Erythroblast (primary cell): Measurements from ENCODE around the gene CEP85.

Experiments
- DNase-seq, 2 experiments: peaks; one replicate each; lab custom pipeline; 2025; lab: John Stamatoyannopoulos, UW
- GATA1 ChIP-seq: IDR thresholded peaks from 2 replicates; pipeline ENCODE4 v1.6.1; 2011; ENCODE audit warnings: low read depth, mild to moderate bottlenecking, control low read depth, low read length, moderate library complexity
- POLR2A ChIP-seq: IDR thresholded peaks from 2 replicates; pipeline ENCODE4 v1.6.1; 2011; ENCODE audit warnings: mild to moderate bottlenecking, low read length

CEP85 gene

DNA sequence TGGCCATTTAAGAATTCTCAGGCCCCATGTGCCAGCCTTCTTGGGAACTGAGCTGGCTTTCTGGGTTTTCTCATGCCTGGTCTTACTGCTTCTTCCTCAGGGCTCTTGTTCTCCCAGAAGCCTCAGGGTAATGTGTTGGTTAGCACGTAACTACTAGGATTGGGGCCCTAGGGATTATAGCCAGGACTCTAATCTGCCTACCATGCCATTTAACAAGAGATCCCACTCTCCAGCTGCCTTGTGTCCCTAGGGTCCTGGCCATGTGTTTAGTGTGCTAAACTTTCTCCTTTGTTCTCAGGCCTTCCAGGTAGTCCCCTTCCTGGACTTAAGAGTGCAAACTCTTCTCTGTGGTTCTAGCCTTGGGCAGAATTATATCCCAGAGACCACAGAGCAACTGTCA is 43.7 kb downstream of the CEP85 start:
- TF ChIP-seq POLR2A, result no peak
- no peak for TF ChIP-seq GATA1
- DNase-seq, result no peak

- no peak for TF ChIP-seq GATA1
- peak; percentile 22 for TF ChIP-seq POLR2A
- peak in 1 of 2 experiments; percentile 71 for DNase-seq
Measured at GRCh38 chr1:26278303-26278702, 44.3 kb downstream of the CEP85 start.

DNA sequence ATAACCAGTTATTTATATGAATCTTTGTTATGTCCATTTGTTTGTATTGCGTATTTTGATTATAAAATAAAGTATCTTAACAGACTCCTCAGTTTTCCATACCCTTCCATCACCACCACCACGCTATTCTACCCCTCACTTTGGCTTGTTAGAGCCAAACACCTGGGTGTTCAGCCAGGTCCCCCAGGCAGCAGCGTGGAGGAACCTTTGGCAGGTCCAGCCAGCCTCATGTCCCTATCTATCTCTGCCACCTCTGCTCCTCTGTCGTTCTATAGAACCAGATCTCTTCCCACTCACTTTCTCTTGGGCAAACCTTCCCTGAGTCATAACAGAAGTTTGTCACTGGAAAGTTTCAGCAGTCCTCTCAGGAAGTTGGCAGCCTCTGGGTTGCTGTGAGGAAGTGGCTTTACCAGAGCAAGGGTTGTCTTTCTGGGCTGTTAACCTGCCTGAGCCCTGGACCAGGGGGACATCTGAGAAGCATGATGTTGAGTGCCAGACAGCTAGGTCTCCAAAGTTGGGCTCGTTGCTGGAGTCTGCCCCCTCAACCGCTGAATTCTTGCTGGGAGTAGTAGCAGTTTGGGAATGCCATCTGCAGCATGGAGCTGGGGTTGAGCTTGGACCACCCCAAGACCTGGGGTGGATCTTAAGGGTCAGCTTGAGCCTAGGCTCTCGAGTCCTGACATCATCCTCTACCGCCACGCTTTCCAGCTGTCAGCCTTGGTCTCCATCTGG is 44.9 kb downstream of the CEP85 start:
- TF ChIP-seq GATA1 (no peak), POLR2A (no peak)
- peak in 1 of 2 experiments; percentile 56 for DNase-seq

DNA sequence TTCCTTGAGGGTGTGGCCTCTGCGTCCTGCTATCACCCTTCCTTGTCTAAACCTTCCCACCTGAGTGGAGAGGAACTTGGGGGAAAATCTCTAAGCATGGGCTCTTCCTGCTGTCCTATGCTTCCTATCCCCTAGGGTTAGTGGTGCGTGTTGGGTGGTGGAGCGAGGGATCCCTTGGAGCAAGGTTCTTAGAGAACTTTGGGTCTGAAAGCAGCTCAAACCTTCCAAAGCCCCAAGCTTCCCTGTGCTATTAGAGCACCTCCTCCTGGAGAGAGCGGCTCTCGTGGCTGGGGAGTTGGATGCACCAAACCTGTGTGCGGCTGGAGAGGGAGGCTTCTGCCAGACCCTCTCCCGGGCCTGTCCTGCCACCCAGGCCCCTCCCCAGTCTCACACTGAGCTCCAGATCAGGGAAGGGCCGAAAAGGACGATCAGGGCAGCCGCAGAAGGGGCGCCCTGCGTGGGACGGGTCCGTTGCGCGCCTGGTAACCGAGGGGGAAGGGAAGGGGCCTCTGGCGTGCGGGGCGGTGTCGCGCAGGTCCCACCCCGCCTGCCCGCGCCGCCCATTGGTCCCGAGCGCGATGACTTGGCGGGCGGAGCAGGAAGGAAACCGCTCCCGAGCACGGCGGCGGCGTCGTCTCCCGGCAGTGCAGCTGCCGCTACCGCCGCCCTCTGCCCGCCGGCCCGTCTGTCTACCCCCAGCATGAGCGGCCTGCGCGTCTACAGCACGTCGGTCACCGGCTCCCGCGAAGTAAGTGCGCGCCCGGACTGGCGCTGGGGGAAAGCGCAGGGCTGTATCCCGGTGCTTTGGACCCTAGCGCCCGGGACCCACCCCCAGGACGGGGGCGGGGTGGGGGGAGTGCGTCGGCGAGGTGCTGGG is 45.7 kb downstream of the CEP85 start, which contains the start of gene SH3BGRL3:
SH3BGRL3 (plus strand) TSS at position 631 of the 877 bp plus-strand sequence; CDS start at position 701, 70 bp downstream.
- TF ChIP-seq POLR2A (peak; percentile 90), GATA1 (no peak)
- peak in 1 of 2 experiments; percentile 92 for DNase-seq

DNA sequence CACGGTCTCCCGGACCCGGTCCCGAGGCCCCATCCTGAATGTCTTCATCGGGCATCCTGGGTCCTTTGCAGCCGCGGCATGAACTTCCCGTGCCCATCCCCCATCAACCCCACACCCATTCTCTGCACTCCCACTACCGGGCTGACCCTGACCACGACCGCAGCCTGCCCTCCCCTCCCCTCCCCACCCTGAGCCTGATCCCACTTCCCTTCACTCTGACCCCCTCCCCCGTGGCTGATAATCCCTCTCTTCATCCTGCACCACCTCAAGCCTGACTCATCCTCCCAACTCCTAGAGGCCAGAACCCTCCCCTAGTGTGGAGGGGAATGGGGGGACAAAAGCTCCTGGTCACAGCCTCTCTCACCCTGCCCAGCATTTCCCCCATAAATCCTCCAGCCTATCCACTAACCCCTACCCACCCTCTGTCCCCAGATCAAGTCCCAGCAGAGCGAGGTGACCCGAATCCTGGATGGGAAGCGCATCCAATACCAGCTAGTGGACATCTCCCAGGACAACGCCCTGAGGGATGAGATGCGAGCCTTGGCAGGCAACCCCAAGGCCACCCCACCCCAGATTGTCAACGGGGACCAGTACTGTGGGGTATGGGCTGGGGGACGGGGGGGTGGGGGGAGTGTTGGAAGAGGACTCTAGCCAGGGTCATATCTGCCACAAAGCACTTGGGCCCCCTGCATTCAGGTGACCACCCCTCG is 46.5 kb downstream of the CEP85 start:
- TF ChIP-seq GATA1 (no peak), POLR2A (no peak)
- peak in 1 of 2 experiments; percentile 53 for DNase-seq

DNA sequence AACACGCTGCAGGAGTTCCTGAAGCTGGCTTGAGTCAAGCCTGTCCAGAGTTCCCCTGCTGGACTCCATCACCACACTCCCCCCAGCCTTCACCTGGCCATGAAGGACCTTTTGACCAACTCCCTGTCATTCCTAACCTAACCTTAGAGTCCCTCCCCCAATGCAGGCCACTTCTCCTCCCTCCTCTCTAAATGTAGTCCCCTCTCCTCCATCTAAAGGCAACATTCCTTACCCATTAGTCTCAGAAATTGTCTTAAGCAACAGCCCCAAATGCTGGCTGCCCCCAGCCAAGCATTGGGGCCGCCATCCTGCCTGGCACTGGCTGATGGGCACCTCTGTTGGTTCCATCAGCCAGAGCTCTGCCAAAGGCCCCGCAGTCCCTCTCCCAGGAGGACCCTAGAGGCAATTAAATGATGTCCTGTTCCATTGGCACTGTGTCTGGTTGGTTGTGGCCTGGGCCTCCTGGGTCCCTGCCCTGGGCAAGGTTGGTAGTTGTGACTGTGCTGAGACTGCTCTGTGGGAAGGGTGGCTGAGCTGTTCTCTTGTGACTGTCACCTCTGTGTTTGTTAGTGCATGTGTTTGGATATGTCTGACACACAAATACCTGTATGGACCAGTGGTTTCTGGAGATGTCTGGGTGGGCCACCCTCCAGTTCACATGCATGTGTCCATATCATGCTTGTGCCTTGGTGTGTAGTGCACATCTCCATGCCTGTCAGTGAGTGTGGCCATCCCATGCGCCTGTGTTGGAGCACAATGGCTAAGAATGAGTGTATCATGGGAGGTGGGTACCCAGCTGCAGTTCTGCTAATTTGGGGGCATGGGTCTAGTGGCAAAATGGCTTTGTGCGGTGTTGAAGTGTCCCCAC is 47.3 kb downstream of the CEP85 start:
- DNase-seq, result no peak
- TF ChIP-seq POLR2A (peak; percentile 38), GATA1 (no peak)

- DNase-seq, result no peak
Measured at GRCh38 chr1:26281971-26282370, 48.0 kb downstream of the CEP85 start.

DNA sequence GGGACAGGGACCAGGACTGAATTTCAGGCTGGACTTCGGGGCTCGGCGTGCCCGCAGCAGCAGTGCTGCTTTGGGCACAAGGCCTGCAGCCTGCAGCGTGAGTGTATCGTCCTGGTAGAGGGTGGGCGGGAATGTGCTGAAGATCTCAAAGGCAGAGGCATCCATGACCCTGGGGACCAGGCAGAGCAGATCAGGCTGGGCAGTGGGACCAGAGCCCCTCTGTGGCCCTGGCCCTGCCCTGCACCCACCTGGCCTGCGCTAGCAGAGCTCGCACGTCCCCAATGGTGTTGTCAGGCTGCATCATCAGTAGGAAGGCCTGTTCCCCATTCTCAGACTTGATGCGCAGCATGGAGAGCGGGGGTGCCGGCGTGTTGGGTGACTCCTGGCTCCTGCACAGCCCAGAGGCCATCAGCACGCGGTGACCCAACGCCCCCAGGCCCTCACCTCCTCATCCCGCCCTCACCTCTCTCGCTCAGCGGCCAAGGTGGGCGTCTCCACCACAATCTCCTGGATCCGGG is 48.5 kb downstream of the CEP85 start:
- DNase-seq, result no peak
- TF ChIP-seq POLR2A (no peak), GATA1 (no peak)

More at GRCh38 chr1:26281971-26282370, 48.0 kb downstream of the CEP85 start:
- TF ChIP-seq POLR2A (peak; percentile 5), GATA1 (no peak)

- TF ChIP-seq GATA1, result no peak
- no peak for TF ChIP-seq POLR2A
- DNase-seq, result peak in 1 of 2 experiments; percentile 30
Measured at GRCh38 chr1:26283279-26283853, 49.4 kb downstream of the CEP85 start.

- no peak for TF ChIP-seq GATA1
- no peak for TF ChIP-seq POLR2A
- no peak for DNase-seq
Measured at GRCh38 chr1:26283871-26284596, 50.0 kb downstream of the CEP85 start.

DNA sequence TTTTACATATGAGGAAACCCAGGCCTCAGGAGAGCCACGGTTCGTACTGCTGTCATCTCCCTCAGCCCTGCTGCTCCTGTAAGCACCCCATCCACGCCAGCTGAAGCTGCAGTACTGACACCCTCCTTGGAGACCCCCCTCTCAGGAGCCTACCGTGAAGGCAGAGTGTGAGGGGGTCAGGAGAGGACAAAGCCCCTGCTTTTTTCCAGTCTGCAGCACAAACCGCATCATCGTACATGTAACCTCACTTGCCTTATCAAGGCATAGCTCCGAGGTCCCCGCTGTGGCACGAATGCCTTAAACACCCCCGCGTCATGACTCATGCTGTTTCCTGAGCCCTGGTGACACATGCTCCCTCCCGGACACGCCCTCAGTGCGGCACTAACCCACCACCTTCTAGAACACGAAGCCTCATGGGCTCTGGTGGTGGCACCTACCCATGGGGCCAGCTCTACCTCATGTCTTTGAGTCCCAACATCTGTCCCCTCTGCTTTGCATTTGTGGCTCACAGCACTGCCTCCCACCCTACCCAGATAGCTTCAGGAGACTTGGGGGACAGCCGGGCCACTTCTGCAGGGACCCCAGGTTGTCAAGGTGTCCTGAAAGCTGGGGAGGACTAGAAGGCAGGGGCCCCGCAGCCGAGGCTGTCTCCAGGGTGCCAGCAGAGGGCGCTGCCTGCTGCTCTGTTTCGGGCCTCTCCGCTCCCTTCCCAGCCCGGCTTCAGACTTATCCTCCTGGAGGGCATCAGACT is 50.8 kb downstream of the CEP85 start:
- DNase-seq, result peak; percentile 92 to 97

More for the DNA sequence above, 50.8 kb downstream of the CEP85 start:
- TF ChIP-seq GATA1 (no peak), POLR2A (peak; percentile 62)
